ENCODE measurements around the gene PLCD1. TPM values are rescaled to one million over a fixed set of nuclear protein-coding genes. Genes with fewer than 3 reads are reported as not detected.

PLCD1 gene
- total RNA-seq, 2 experiments from 2014 or later, result 7.7 to 10.4 TPM

GRCh38 chr3:37992271-37993066 is 37.0 kb downstream of the PLCD1 start:
- TF ChIP-seq EZH2phosphoT487 (IDR thresholded peaks at IDR 0.05; ENCODE audit: borderline replicate concordance, low read depth, low read length), result no peak
- TF ChIP-seq, protein P1, sequence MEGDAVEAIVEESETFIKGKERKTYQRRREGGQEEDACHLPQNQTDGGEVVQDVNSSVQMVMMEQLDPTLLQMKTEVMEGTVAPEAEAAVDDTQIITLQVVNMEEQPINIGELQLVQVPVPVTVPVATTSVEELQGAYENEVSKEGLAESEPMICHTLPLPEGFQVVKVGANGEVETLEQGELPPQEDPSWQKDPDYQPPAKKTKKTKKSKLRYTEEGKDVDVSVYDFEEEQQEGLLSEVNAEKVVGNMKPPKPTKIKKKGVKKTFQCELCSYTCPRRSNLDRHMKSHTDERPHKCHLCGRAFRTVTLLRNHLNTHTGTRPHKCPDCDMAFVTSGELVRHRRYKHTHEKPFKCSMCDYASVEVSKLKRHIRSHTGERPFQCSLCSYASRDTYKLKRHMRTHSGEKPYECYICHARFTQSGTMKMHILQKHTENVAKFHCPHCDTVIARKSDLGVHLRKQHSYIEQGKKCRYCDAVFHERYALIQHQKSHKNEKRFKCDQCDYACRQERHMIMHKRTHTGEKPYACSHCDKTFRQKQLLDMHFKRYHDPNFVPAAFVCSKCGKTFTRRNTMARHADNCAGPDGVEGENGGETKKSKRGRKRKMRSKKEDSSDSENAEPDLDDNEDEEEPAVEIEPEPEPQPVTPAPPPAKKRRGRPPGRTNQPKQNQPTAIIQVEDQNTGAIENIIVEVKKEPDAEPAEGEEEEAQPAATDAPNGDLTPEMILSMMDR (conservative IDR thresholded peaks at IDR 0.05; ENCODE audit: low read length), result no peak
- H3K79me2 ChIP-seq (ENCODE audit: insufficient read depth, low read depth, low read length), result peaks cover 9% of the 10 kb centered on the region; the same call in 1 of the 2 replicates
- peaks cover 22% of the 10 kb centered on the region; the same call in 1 of the 2 replicates for H3K36me3 ChIP-seq (ENCODE audit: insufficient read depth, low read length)
- peaks cover 26% of the 10 kb centered on the region for H3K4me1 ChIP-seq (ENCODE audit: insufficient read depth, low read length, poor library complexity, severe bottlenecking)
- BruUV-seq (replicated peaks), result no TSS peak
- intact Hi-C loops (cut with micrococcal nuclease; ENCODE audit: unreplicated experiment), result no loop called here
- CTCF ChIA-PET (ENCODE audit: unreplicated experiment), result no interaction called here
- no peak overlapping the region; the same call in 1 of the 2 replicates for H2AFZ ChIP-seq (ENCODE audit: low read length)
- H3K4me2 ChIP-seq (ENCODE audit: low read length), result no peak overlapping the region
- H3K4me3 ChIP-seq (ENCODE audit: low read depth, low read length, poor library complexity, severe bottlenecking), result no peak overlapping the region
- POLR2A ChIA-PET, result no interaction called here
- no peaks in the 10 kb centered on the region for H3K9me2 ChIP-seq (ENCODE audit: insufficient read depth, low read length)
- no peaks in the 10 kb centered on the region for H4K20me1 ChIP-seq (ENCODE audit: insufficient read depth, low read length)
- no peak overlapping the region for H3K27ac ChIP-seq (ENCODE audit: low read depth, low read length, poor library complexity, severe bottlenecking)
- H3K9me3 ChIP-seq (ENCODE audit: low read length), result no peaks in the 10 kb centered on the region
- DNase-seq (ENCODE audit: low spot score), result no peak

- no peak for DNase-seq (ENCODE audit: low spot score)
- H3K4me2 ChIP-seq (ENCODE audit: low read length), result no peak overlapping the region
- CTCF ChIA-PET (ENCODE audit: unreplicated experiment), result no interaction called here
- no peaks in the 10 kb centered on the region for H3K9me3 ChIP-seq (ENCODE audit: low read length)
- H3K79me2 ChIP-seq (ENCODE audit: insufficient read depth, low read depth, low read length), result peaks cover 9% of the 10 kb centered on the region; the same call in 1 of the 2 replicates
- peaks cover 17% of the 10 kb centered on the region; the same call in 1 of the 2 replicates for H3K36me3 ChIP-seq (ENCODE audit: insufficient read depth, low read length)
- no TSS peak for BruUV-seq (replicated peaks)
- no peaks in the 10 kb centered on the region for H4K20me1 ChIP-seq (ENCODE audit: insufficient read depth, low read length)
- POLR2A ChIA-PET, result no interaction called here
- H3K27ac ChIP-seq (ENCODE audit: low read depth, low read length, poor library complexity, severe bottlenecking), result no peak overlapping the region
- intact Hi-C loops (cut with micrococcal nuclease; ENCODE audit: unreplicated experiment), result no loop called here
- H2AFZ ChIP-seq (ENCODE audit: low read length), result no peak overlapping the region
- peaks cover 26% of the 10 kb centered on the region for H3K4me1 ChIP-seq (ENCODE audit: insufficient read depth, low read length, poor library complexity, severe bottlenecking)
- H3K9me2 ChIP-seq (ENCODE audit: insufficient read depth, low read length), result no peaks in the 10 kb centered on the region
- TF ChIP-seq EZH2phosphoT487 (IDR thresholded peaks at IDR 0.05; ENCODE audit: borderline replicate concordance, low read depth, low read length), result no peak
- TF ChIP-seq, protein P1 (conservative IDR thresholded peaks at IDR 0.05; ENCODE audit: low read length), result no peak
- no peak overlapping the region for H3K4me3 ChIP-seq (ENCODE audit: low read depth, low read length, poor library complexity, severe bottlenecking)
Observed at GRCh38 chr3:37991823-37992222, 37.6 kb downstream of the PLCD1 start.

DNA sequence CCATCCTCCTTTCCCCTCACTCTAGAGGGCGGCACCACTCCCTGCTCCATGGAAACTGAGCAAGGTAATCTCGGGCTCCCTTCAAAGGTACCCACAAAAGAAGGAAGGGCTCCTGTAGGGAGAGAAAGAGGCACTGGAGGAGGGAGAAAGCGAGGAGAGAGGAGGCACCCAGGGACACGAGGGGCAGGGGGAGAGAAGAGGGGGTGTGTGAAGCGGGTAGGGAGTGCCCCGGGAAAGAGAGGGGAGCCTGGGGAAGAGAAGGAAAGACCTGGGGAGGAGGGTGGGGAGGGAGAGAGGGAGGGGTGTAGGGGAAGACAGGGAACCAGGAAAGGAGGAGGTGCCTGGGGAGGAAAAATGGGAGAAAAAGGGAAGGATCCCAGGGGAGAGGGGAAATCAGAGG is 38.3 kb downstream of the PLCD1 start:
- Histone ChIP-seq H4K20me1 (ENCODE audit: insufficient read depth, low read length) (no peaks in the 10 kb centered on the region), H3K9me3 (ENCODE audit: low read length) (no peaks in the 10 kb centered on the region), H3K9me2 (ENCODE audit: insufficient read depth, low read length) (no peaks in the 10 kb centered on the region), H3K4me1 (ENCODE audit: insufficient read depth, low read length, poor library complexity, severe bottlenecking) (peaks cover 19% of the 10 kb centered on the region), H2AFZ (ENCODE audit: low read length) (no peak overlapping the region), H3K36me3 (ENCODE audit: insufficient read depth, low read length) (peaks cover 10% of the 10 kb centered on the region; the same call in 1 of the 2 replicates), H3K79me2 (ENCODE audit: insufficient read depth, low read depth, low read length) (peaks cover 9% of the 10 kb centered on the region; the same call in 1 of the 2 replicates), H3K27ac (ENCODE audit: low read depth, low read length, poor library complexity, severe bottlenecking) (no peak overlapping the region), H3K4me2 (ENCODE audit: low read length) (no peak overlapping the region), H3K4me3 (ENCODE audit: low read depth, low read length, poor library complexity, severe bottlenecking) (no peak overlapping the region)
- BruUV-seq (replicated peaks), result no TSS peak
- CTCF ChIA-PET (ENCODE audit: unreplicated experiment), result no interaction called here
- DNase-seq (ENCODE audit: low spot score), result no peak
- TF ChIP-seq, protein P1 (conservative IDR thresholded peaks at IDR 0.05; ENCODE audit: low read length), result no peak
- no peak for TF ChIP-seq EZH2phosphoT487 (IDR thresholded peaks at IDR 0.05; ENCODE audit: borderline replicate concordance, low read depth, low read length)
- intact Hi-C loops (cut with micrococcal nuclease; ENCODE audit: unreplicated experiment), result no loop called here
- POLR2A ChIA-PET, result no interaction called here

Measured in OCI-LY7 (cell line).